PC-9 (cell line): ENCODE results near the gene KRT16. TPM values are rescaled to one million over a fixed set of nuclear protein-coding genes. Genes with fewer than 3 reads are reported as not detected.

Experiments
- BruUV-seq: library from RNA; stranded (reverse); fragments of 400-500 nt; replicated peaks from 2 replicates; lab custom pipeline; 2021; lab: Mats Ljungman, UMichigan
- CTCF ChIA-PET: fragments of 300-600 bp; sonication (Branson Sonifier 250); formaldehyde crosslinking; loops from one replicate; lab custom pipeline; 2022; ENCODE audit warnings: antibody characterized with exemption; lab: Charles Lee
- POLR2A ChIA-PET: fragments of 300-600 bp; sonication (Branson Sonifier 250); formaldehyde crosslinking; loops from one replicate; lab custom pipeline; 2022; ENCODE audit warnings: antibody characterized with exemption; ENCODE audit not compliant: unreplicated experiment; lab: Charles Lee
- DNase-seq, 2 experiments: peaks; one replicate each; pipeline versions ENCODE4 v3.0.0 to v3.0.0-alpha.2; 2015 to 2022; ENCODE audit warnings: mixed read lengths in 1 of 2
- H2AFZ ChIP-seq: fragments of 200-600 bp; sonication (generic); 2 replicates; pipeline ENCODE4 v1.8.1; 2017; ENCODE audit warnings: antibody characterized with exemption
- H3F3A ChIP-seq: fragments of 200-600 bp; sonication (generic); 2 replicates; pipeline ENCODE4 v1.8.1; 2017; ENCODE audit warnings: antibody characterized with exemption, mild to moderate bottlenecking, low read depth; ENCODE audit not compliant: insufficient read depth
- H3K27ac ChIP-seq: fragments of 200-600 bp; sonication (generic); 2 replicates; pipeline ENCODE4 v1.6.1; 2016; ENCODE audit warnings: mixed run types
- H3K27me3 ChIP-seq: fragments of 200-600 bp; sonication (generic); 2 replicates; pipeline ENCODE4 v1.6.1; 2016; ENCODE audit warnings: low read depth, mixed run types; ENCODE audit not compliant: insufficient read depth
- H3K36me3 ChIP-seq: fragments of 200-600 bp; sonication (generic); 2 replicates; pipeline ENCODE4 v1.6.1; 2016; ENCODE audit warnings: low read depth, mixed run types
- H3K4me1 ChIP-seq: fragments of 200-600 bp; sonication (generic); replicated peaks from 2 replicates; pipeline ENCODE4 v1.6.1; 2016; ENCODE audit warnings: mixed run types; ENCODE audit not compliant: insufficient read depth
- H3K4me2 ChIP-seq: fragments of 200-600 bp; sonication (generic); 2 replicates; pipeline ENCODE4 v1.6.1; 2017; ENCODE audit warnings: mixed run types
- H3K4me3 ChIP-seq: fragments of 200-600 bp; sonication (generic); 2 replicates; pipeline ENCODE4 v1.6.1; 2016; ENCODE audit warnings: mixed run types
- H3K79me2 ChIP-seq: fragments of 200-600 bp; sonication (generic); 2 replicates; pipeline ENCODE4 v1.6.1; 2017; ENCODE audit warnings: low read depth, mixed run types
- H3K9me2 ChIP-seq: fragments of 200-600 bp; sonication (generic); 2 replicates; pipeline ENCODE4 v1.8.1; 2017; ENCODE audit warnings: mild to moderate bottlenecking; ENCODE audit not compliant: insufficient read depth
- H3K9me3 ChIP-seq: fragments of 200-600 bp; sonication (generic); 2 replicates; pipeline ENCODE4 v1.8.1; 2016; ENCODE audit warnings: low read depth; ENCODE audit not compliant: insufficient read depth
- H4K20me1 ChIP-seq: fragments of 200-600 bp; sonication (generic); 2 replicates; pipeline ENCODE4 v1.8.1; 2017; ENCODE audit not compliant: insufficient read depth
- CTCF ChIP-seq: fragments of 200-600 bp; sonication (generic); conservative IDR thresholded peaks from 2 replicates; pipeline ENCODE4 v1.6.1; 2017; ENCODE audit warnings: mixed run types, antibody characterized with exemption, mild to moderate bottlenecking, moderate library complexity
- EZH2 ChIP-seq: fragments of 200-600 bp; sonication (generic); IDR thresholded peaks from 2 replicates; pipeline ENCODE4 v1.8.0; 2017; ENCODE audit warnings: antibody characterized with exemption, low read depth
- intact Hi-C: fragments of 100-400 bp; cut with micrococcal nuclease; formaldehyde crosslinking; loops from one replicate; pipeline ENCODE4 v1.10.0; 2022; ENCODE audit not compliant: unreplicated experiment
- total RNA-seq: library from RNA; stranded (reverse); gene quantifications from 2 replicates; pipeline ENCODE4 v1.2.3, GENCODE V29; 2021

The KRT16 gene
- total RNA-seq, 1 experiment from 2014 or later = 41.7 TPM

- no peak overlapping the region for H3K27ac ChIP-seq
Measured at GRCh38 chr17:41633556-41634199, 21.1 kb upstream of the KRT16 start.

DNA sequence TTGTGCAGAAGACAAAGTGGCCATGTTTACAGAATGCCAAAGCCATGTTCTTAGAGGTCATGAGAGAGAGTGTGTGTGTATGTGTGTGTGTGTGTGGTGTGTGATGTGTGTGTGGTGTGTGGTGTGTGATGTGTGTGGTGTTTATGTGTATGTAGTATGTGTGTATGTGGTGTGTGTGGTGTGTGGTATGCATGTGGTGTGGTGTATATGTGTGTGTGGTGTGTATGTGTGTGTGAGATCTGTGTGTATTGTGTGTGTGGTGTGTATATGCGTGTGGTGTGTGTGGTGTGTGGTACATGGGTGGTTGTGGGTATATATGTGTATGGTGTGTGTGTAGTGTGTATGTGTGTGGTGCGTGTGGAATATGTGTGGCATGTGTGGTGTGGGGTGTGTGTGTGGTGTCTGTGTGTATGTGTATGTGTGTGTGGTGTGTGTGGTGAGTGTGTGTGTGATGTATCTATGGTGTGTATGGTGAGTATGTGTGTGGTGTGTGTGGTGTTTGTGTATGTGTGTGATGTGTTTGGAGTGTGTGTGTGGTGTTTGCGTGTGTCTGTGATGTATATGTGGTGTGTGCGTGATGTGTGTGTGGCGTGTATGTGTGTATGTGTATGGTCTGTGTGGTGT, 20.0 kb upstream of the KRT16 start:
- no peak overlapping the region for H3K4me2 ChIP-seq
- H3F3A ChIP-seq = peaks cover 10% of the 10 kb centered on the region; the same call in 1 of the 2 replicates
- no peaks in the 10 kb centered on the region for H3K9me3 ChIP-seq
- H4K20me1 ChIP-seq = no peaks in the 10 kb centered on the region
- H3K4me3 ChIP-seq = no peak overlapping the region
- DNase-seq = no peak
- intact Hi-C loops = no loop called here
- H3K27me3 ChIP-seq = no peaks in the 10 kb centered on the region
- H2AFZ ChIP-seq = no peak overlapping the region
- H3K9me2 ChIP-seq = no peaks in the 10 kb centered on the region
- no peaks in the 10 kb centered on the region for H3K79me2 ChIP-seq
- H3K4me1 ChIP-seq = no peaks in the 10 kb centered on the region
- POLR2A ChIA-PET = no interaction called here
- no TSS peak for BruUV-seq
- no peaks in the 10 kb centered on the region for H3K36me3 ChIP-seq
- no peak overlapping the region for H3K27ac ChIP-seq
- TF ChIP-seq EZH2 (no peak), CTCF (no peak)
- CTCF ChIA-PET = no interaction called here

More at GRCh38 chr17:41633556-41634199, 21.1 kb upstream of the KRT16 start:
- Histone ChIP-seq H3K4me2 (no peak overlapping the region), H3K4me3 (no peak overlapping the region), H4K20me1 (no peaks in the 10 kb centered on the region), H3K79me2 (no peaks in the 10 kb centered on the region), H3K36me3 (no peaks in the 10 kb centered on the region), H3K27me3 (no peaks in the 10 kb centered on the region), H3K4me1 (no peaks in the 10 kb centered on the region), H3K9me2 (no peaks in the 10 kb centered on the region), H3K9me3 (no peaks in the 10 kb centered on the region), H2AFZ (no peak overlapping the region), H3F3A (peaks cover 10% of the 10 kb centered on the region; the same call in 1 of the 2 replicates)
- CTCF ChIA-PET = no interaction called here
- TF ChIP-seq CTCF (no peak), EZH2 (no peak)
- intact Hi-C loops = no loop called here
- POLR2A ChIA-PET = no interaction called here
- BruUV-seq = no TSS peak
- DNase-seq = no peak

- H3K79me2 ChIP-seq = no peaks in the 10 kb centered on the region
- H3K4me3 ChIP-seq = no peak overlapping the region
- intact Hi-C loops = no loop called here
- no peaks in the 10 kb centered on the region for H3K9me2 ChIP-seq
- no peak for DNase-seq
- H3K4me1 ChIP-seq = no peaks in the 10 kb centered on the region
- POLR2A ChIA-PET = no interaction called here
- H3F3A ChIP-seq = peaks cover 10% of the 10 kb centered on the region; the same call in 1 of the 2 replicates
- no peak overlapping the region for H3K27ac ChIP-seq
- no peaks in the 10 kb centered on the region for H3K27me3 ChIP-seq
- H2AFZ ChIP-seq = no peak overlapping the region
- no peak overlapping the region for H3K4me2 ChIP-seq
- no peaks in the 10 kb centered on the region for H3K9me3 ChIP-seq
- CTCF ChIA-PET = no interaction called here
- H4K20me1 ChIP-seq = no peaks in the 10 kb centered on the region
- TF ChIP-seq EZH2 (no peak), CTCF (no peak)
- BruUV-seq = no TSS peak
- no peaks in the 10 kb centered on the region for H3K36me3 ChIP-seq
Measured at GRCh38 chr17:41631898-41632285, 19.3 kb upstream of the KRT16 start.
